HL-60 (cell line): ENCODE results near the gene NBPF1.
"Not testable (repeated sequence)": the region's sequence is repeated elsewhere in the genome, so short reads cannot be mapped to it uniquely, and the experiment has no call there.

Source experiments
- GABPA ChIP-seq: IDR thresholded peaks from 2 replicates; pipeline ENCODE4 v1.6.1; 2012; ENCODE audit warnings: low read depth
- POLR2AphosphoS5 ChIP-seq: IDR thresholded peaks from 2 replicates; pipeline ENCODE4 v1.6.1; 2012; ENCODE audit warnings: low read depth
- TF ChIP-seq, protein P1 (sequence below): IDR thresholded peaks from one replicate; pipeline ENCODE4 v1.5.1; 2011; ENCODE audit warnings: low read length, control low read depth, inconsistent platforms; ENCODE audit not compliant: insufficient read depth

DNA sequence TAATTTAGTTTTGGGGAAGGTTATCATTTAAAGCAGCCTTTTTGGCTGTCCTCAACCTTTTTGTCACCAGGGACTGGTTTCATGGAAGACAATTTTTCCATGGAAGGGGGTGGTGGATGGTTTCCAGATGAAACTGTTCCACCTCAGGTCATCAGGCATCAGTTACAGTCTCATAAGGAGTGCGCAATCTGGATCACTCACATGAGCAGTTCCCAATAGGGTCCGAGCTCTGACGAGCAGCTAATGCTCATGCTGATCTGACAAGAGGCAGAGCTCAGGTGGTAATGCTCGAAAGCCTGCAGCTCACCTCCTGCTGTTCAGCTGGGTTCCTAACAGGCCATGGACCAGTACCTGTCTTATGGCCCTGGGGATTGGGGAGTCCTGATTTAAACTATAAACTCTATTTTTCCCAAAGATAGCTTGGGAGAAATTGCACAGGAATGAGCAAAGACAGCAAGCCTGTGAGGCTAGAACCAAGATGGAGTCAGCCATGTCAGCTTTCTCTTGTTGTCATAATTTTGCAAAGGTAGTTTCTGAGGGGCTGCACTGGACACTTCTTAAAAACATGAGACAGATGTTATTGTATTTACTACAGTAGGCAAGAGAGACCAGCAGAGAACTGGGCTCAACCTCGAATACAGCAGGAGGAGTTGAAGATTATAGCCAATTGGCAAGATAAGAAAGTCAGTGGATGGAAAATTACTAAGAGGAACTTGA, 96.5 kb downstream of the NBPF1 start:
- TF ChIP-seq, protein P1, sequence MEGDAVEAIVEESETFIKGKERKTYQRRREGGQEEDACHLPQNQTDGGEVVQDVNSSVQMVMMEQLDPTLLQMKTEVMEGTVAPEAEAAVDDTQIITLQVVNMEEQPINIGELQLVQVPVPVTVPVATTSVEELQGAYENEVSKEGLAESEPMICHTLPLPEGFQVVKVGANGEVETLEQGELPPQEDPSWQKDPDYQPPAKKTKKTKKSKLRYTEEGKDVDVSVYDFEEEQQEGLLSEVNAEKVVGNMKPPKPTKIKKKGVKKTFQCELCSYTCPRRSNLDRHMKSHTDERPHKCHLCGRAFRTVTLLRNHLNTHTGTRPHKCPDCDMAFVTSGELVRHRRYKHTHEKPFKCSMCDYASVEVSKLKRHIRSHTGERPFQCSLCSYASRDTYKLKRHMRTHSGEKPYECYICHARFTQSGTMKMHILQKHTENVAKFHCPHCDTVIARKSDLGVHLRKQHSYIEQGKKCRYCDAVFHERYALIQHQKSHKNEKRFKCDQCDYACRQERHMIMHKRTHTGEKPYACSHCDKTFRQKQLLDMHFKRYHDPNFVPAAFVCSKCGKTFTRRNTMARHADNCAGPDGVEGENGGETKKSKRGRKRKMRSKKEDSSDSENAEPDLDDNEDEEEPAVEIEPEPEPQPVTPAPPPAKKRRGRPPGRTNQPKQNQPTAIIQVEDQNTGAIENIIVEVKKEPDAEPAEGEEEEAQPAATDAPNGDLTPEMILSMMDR = not testable (repeated sequence)
- TF ChIP-seq POLR2AphosphoS5, GABPA: not testable (repeated sequence)
